ENCODE data around the gene HPX. TPM values are rescaled to one million over a fixed set of nuclear protein-coding genes. Genes with fewer than 3 reads are reported as not detected.
A peak's percentile ranks its signal among the peaks of the same experiment; 100 is the strongest.

Gene HPX
- total RNA-seq = 1 to 10 TPM; 2.0 to 7.0 (median 2.3) TPM
- long read RNA-seq, donor 1 = 0 reads
- long read RNA-seq, donor 2 = 0 reads

GRCh38 chr11:6440906-6441358 lies at the start of gene HPX:
HPX (minus strand) TSS chr11:6440987; CDS start chr11:6440963, 24 bp downstream.
- Histone ChIP-seq H3K4me1 (ENCODE audit: low read depth) (no peaks in the 10 kb centered on the region), H3K9me3 (no peaks in the 10 kb centered on the region), H3K36me3 (ENCODE audit: low read depth) (no peaks in the 10 kb centered on the region), H3K4me3 (no peak within 1 kb of the TSS)
- ATAC-seq (no peak), DNase-seq (no peak)
- intact Hi-C loops (cut with DNase I, micrococcal nuclease) = loop anchor here (5.0 kb wide), 1 partner anchor 64 kb away; no protein-coding TSS in a partner anchor
- TF ChIP-seq CTCF (IDR thresholded peaks at IDR 0.05) = no peak

- intact Hi-C loops (cut with DNase I, micrococcal nuclease) = no loop called here
- DNase-seq (peak in 1 of 3 donors; percentile 27), ATAC-seq (peak; percentile 95)
- H3K4me3 ChIP-seq = no peak overlapping the region
- H3K9me3 ChIP-seq = no peaks in the 10 kb centered on the region
- no peaks in the 10 kb centered on the region for H3K36me3 ChIP-seq (ENCODE audit: low read depth)
- peaks cover 30% of the 10 kb centered on the region for H3K4me1 ChIP-seq (ENCODE audit: low read depth)
- TF ChIP-seq CTCF (IDR thresholded peaks at IDR 0.05) = no peak
Measured at GRCh38 chr11:6489306-6489705, 48.5 kb upstream of the HPX start.

- DNase-seq (no peak), ATAC-seq (peak; percentile 41)
- H3K9me3 ChIP-seq = no peaks in the 10 kb centered on the region
- H3K36me3 ChIP-seq (ENCODE audit: low read depth) = no peaks in the 10 kb centered on the region
- no peak overlapping the region for H3K4me3 ChIP-seq
- intact Hi-C loops (cut with DNase I, micrococcal nuclease) = no loop called here
- TF ChIP-seq CTCF (IDR thresholded peaks at IDR 0.05) = no peak
- peaks cover 30% of the 10 kb centered on the region for H3K4me1 ChIP-seq (ENCODE audit: low read depth)
Measured at GRCh38 chr11:6488821-6489220, 48.0 kb upstream of the HPX start.

GRCh38 chr11:6488342-6488741 lies 47.6 kb upstream of the HPX start:
- Histone ChIP-seq H3K36me3 (ENCODE audit: low read depth) (no peaks in the 10 kb centered on the region), H3K4me1 (ENCODE audit: low read depth) (peaks cover 34% of the 10 kb centered on the region), H3K4me3 (no peak overlapping the region), H3K9me3 (no peaks in the 10 kb centered on the region)
- ATAC-seq = no peak
- intact Hi-C loops (cut with DNase I, micrococcal nuclease) = no loop called here
- no peak for TF ChIP-seq CTCF (IDR thresholded peaks at IDR 0.05)
- DNase-seq = no peak

GRCh38 chr11:6486938-6487337 lies 46.2 kb upstream of the HPX start:
- intact Hi-C loops (cut with DNase I, micrococcal nuclease) = no loop called here
- no peak for TF ChIP-seq CTCF (IDR thresholded peaks at IDR 0.05)
- DNase-seq (no peak), ATAC-seq (no peak)
- H3K4me3 ChIP-seq = no peak overlapping the region
- H3K9me3 ChIP-seq = no peaks in the 10 kb centered on the region
- H3K4me1 ChIP-seq (ENCODE audit: low read depth) = peaks cover 47% of the 10 kb centered on the region
- no peaks in the 10 kb centered on the region for H3K36me3 ChIP-seq (ENCODE audit: low read depth)

GRCh38 chr11:6486256-6486655 lies 45.5 kb upstream of the HPX start:
- ATAC-seq (no peak), DNase-seq (no peak)
- peaks cover 48% of the 10 kb centered on the region for H3K4me1 ChIP-seq (ENCODE audit: low read depth)
- H3K4me3 ChIP-seq = no peak overlapping the region
- H3K36me3 ChIP-seq (ENCODE audit: low read depth) = no peaks in the 10 kb centered on the region
- intact Hi-C loops (cut with DNase I, micrococcal nuclease) = no loop called here
- TF ChIP-seq CTCF (IDR thresholded peaks at IDR 0.05) = no peak
- no peaks in the 10 kb centered on the region for H3K9me3 ChIP-seq

Measured in mucosa of descending colon (tissue), 3 donors.